ENCODE data around the gene MPST.

Gene MPST

GRCh38 chr22:37043209-37043827, 23.8 kb downstream of the MPST start:
- H3F3A ChIP-seq (ENCODE audit: low read depth): no peaks in the 10 kb centered on the region
- H3K79me2 ChIP-seq (ENCODE audit: insufficient read depth, low read length): no peaks in the 10 kb centered on the region
- no peaks in the 10 kb centered on the region for H3K27me3 ChIP-seq (ENCODE audit: insufficient read depth, low read length, poor library complexity, severe bottlenecking)
- peaks cover 6% of the 10 kb centered on the region for H3K4me1 ChIP-seq (ENCODE audit: insufficient read depth, low read length, poor library complexity, severe bottlenecking)
- no peaks in the 10 kb centered on the region for H3K36me3 ChIP-seq (ENCODE audit: insufficient read depth, low read length)
- H2AFZ ChIP-seq (ENCODE audit: low read length): no peak overlapping the region
- H3K9me3 ChIP-seq (ENCODE audit: insufficient read depth, low read depth, low read length): no peaks in the 10 kb centered on the region
- H4K20me1 ChIP-seq (ENCODE audit: insufficient read depth, low read length, poor library complexity, severe bottlenecking): no peaks in the 10 kb centered on the region
- H3K4me2 ChIP-seq (ENCODE audit: low read depth, low read length, poor library complexity, severe bottlenecking): no peak overlapping the region
- no peaks in the 10 kb centered on the region for H3K9me2 ChIP-seq (replicated peaks; ENCODE audit: low read depth, low read length)
- H3K9ac ChIP-seq (ENCODE audit: low read depth, low read length, poor library complexity, severe bottlenecking): no peak overlapping the region
- no peak overlapping the region for H3K4me3 ChIP-seq (ENCODE audit: low read length, poor library complexity, severe bottlenecking)
- TF ChIP-seq, protein P1, sequence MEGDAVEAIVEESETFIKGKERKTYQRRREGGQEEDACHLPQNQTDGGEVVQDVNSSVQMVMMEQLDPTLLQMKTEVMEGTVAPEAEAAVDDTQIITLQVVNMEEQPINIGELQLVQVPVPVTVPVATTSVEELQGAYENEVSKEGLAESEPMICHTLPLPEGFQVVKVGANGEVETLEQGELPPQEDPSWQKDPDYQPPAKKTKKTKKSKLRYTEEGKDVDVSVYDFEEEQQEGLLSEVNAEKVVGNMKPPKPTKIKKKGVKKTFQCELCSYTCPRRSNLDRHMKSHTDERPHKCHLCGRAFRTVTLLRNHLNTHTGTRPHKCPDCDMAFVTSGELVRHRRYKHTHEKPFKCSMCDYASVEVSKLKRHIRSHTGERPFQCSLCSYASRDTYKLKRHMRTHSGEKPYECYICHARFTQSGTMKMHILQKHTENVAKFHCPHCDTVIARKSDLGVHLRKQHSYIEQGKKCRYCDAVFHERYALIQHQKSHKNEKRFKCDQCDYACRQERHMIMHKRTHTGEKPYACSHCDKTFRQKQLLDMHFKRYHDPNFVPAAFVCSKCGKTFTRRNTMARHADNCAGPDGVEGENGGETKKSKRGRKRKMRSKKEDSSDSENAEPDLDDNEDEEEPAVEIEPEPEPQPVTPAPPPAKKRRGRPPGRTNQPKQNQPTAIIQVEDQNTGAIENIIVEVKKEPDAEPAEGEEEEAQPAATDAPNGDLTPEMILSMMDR (conservative IDR thresholded peaks at IDR 0.05; ENCODE audit: low read length): no peak
- no peak for TF ChIP-seq EZH2phosphoT487 (IDR thresholded peaks at IDR 0.05; ENCODE audit: borderline replicate concordance)

DNA sequence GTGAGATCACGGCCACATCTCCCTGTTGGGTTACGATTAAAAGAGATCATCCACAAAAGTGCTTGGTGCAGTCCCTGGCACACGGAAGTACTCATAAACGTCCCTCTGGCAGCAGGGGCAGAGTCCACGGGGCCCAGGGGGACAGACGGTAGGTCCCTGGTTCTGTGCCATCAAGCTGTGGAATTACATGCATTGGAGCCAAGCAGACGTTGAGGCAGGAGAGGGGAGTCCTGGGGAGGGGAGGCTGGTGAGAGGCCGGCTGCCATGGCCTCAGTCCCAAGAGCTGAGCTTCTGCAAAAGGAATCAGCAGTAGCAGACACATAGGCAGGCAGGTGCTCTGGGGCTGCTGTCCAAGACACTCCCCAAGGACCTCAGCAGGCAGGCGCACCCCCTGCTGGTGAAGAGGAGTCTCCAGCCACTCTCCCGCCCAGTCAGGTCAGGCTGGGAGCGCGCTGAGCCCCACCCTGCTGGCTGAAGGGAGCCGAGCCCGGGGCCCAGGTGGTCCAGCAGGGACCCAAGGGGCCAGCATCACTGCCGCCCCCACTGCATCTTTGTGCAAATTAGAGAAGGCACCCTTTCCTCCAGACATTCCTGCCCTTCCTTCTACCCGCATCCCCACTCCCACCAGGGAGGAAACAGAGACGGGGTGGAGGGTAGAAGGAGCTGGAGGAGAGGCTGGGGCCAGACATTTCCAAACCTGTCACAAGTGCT, 24.4 kb downstream of the MPST start:
- Histone ChIP-seq H4K20me1 (ENCODE audit: insufficient read depth, low read length, poor library complexity, severe bottlenecking) (no peaks in the 10 kb centered on the region), H3K9me2 (replicated peaks; ENCODE audit: low read depth, low read length) (no peaks in the 10 kb centered on the region), H3K27me3 (ENCODE audit: insufficient read depth, low read length, poor library complexity, severe bottlenecking) (no peaks in the 10 kb centered on the region), H3F3A (ENCODE audit: low read depth) (no peaks in the 10 kb centered on the region), H3K36me3 (ENCODE audit: insufficient read depth, low read length) (no peaks in the 10 kb centered on the region), H3K4me3 (ENCODE audit: low read length, poor library complexity, severe bottlenecking) (no peak overlapping the region), H3K9ac (ENCODE audit: low read depth, low read length, poor library complexity, severe bottlenecking) (no peak overlapping the region), H3K4me2 (ENCODE audit: low read depth, low read length, poor library complexity, severe bottlenecking) (no peak overlapping the region), H3K79me2 (ENCODE audit: insufficient read depth, low read length) (no peaks in the 10 kb centered on the region), H3K9me3 (ENCODE audit: insufficient read depth, low read depth, low read length) (no peaks in the 10 kb centered on the region), H2AFZ (ENCODE audit: low read length) (no peak overlapping the region), H3K4me1 (ENCODE audit: insufficient read depth, low read length, poor library complexity, severe bottlenecking) (peaks cover 6% of the 10 kb centered on the region)
- TF ChIP-seq EZH2phosphoT487 (IDR thresholded peaks at IDR 0.05; ENCODE audit: borderline replicate concordance): no peak
- TF ChIP-seq, protein P1 (conservative IDR thresholded peaks at IDR 0.05; ENCODE audit: low read length): peak; percentile 73

DNA sequence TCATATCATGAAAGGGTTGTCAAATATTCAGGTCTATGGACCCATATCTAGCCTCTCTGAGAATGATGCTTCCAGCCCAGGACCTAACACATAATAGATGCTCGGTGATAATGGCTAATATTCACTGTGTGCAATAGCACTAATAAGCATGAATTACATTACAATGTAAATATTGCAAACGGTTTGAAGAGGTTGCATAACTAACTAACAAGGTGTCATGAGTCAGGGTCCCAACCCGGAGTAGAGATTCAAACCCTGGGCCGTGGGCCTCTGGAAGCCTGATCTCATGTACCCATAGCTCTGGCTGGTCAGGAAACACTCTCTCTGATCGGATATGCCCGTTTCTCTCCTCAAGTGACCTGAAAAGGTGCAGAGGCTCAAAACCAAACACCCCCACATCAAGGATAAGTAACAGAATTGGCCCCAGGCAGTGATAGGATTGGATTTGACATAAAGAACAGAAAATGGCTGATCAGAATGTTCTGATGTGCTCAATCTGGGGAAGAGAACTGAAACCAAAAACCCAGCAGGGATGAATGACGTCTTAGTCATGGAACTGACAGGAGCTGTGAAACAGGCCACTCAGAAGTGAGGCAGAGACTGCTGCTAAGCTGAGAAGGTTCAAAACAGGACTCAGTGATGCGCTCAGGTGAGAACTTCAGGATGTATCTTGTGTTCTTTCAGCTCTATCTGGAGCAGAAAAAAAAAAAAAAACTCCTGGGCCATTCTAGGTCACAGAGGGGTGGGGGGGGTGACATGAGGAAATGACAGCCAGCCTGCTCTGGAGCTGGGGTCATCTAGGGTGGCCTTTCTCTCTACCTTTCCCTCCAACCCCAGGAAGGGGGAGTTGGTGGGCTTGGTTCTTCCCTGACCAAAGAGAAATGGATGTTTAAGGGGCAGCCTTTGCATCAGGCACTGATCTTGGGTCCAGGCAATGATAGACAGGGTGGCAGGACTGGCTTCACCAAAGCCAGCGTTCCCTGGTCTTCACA, 25.4 kb downstream of the MPST start:
- no peak for TF ChIP-seq EZH2phosphoT487 (IDR thresholded peaks at IDR 0.05; ENCODE audit: borderline replicate concordance)
- TF ChIP-seq, protein P1 (conservative IDR thresholded peaks at IDR 0.05; ENCODE audit: low read length): no peak

More for the DNA sequence above, 25.4 kb downstream of the MPST start:
- Histone ChIP-seq H3K9ac (ENCODE audit: low read depth, low read length, poor library complexity, severe bottlenecking) (no peak overlapping the region), H3F3A (ENCODE audit: low read depth) (no peaks in the 10 kb centered on the region), H3K4me3 (ENCODE audit: low read length, poor library complexity, severe bottlenecking) (no peak overlapping the region), H3K27me3 (ENCODE audit: insufficient read depth, low read length, poor library complexity, severe bottlenecking) (no peaks in the 10 kb centered on the region), H3K36me3 (ENCODE audit: insufficient read depth, low read length) (no peaks in the 10 kb centered on the region), H3K9me3 (ENCODE audit: insufficient read depth, low read depth, low read length) (no peaks in the 10 kb centered on the region), H4K20me1 (ENCODE audit: insufficient read depth, low read length, poor library complexity, severe bottlenecking) (no peaks in the 10 kb centered on the region), H3K4me1 (ENCODE audit: insufficient read depth, low read length, poor library complexity, severe bottlenecking) (peaks cover 6% of the 10 kb centered on the region), H3K4me2 (ENCODE audit: low read depth, low read length, poor library complexity, severe bottlenecking) (no peak overlapping the region), H3K9me2 (replicated peaks; ENCODE audit: low read depth, low read length) (no peaks in the 10 kb centered on the region), H3K79me2 (ENCODE audit: insufficient read depth, low read length) (no peaks in the 10 kb centered on the region), H2AFZ (ENCODE audit: low read length) (no peak overlapping the region)

Measured in Loucy (cell line).